BLaER1 treated with 17β-estradiol and CSF1 and Interleukin-3, amounts not matched to agents 10 nM and 100 nM (cell line): ENCODE measurements around the gene MAP2.

ENCODE experiments used
- H3K27ac ChIP-seq, 11 experiments: shearing (Covaris generic); formaldehyde crosslinking; 2 replicates each; pipeline ENCODE4 v1.8.1; 2022
- H3K27me3 ChIP-seq, 11 experiments: shearing (Covaris generic); formaldehyde crosslinking; 2 replicates each; pipeline ENCODE4 v1.8.1; 2022
- H3K36me3 ChIP-seq, 11 experiments: shearing (Covaris generic); formaldehyde crosslinking; 2 replicates each; pipeline ENCODE4 v1.8.1; 2022
- H3K4me1 ChIP-seq, 10 experiments: shearing (Covaris generic); formaldehyde crosslinking; 2 replicates each; pipeline ENCODE4 v1.8.1; 2022
- H3K4me2 ChIP-seq, 11 experiments: shearing (Covaris generic); formaldehyde crosslinking; 2 replicates each; pipeline ENCODE4 v1.8.1; 2022
- H3K4me3 ChIP-seq, 10 experiments: shearing (Covaris generic); formaldehyde crosslinking; 2 replicates each; pipeline ENCODE4 v1.8.1; 2022
- H3K9ac ChIP-seq, 11 experiments: shearing (Covaris generic); formaldehyde crosslinking; 2 replicates each; pipeline ENCODE4 v1.8.1; 2022
- H3K9me3 ChIP-seq, 11 experiments: shearing (Covaris generic); formaldehyde crosslinking; replicated peaks in 1 of 11; 2 replicates each; pipeline ENCODE4 v1.8.1; 2022
- H4K20me1 ChIP-seq, 11 experiments: shearing (Covaris generic); formaldehyde crosslinking; 2 replicates each; pipeline ENCODE4 v1.8.1; 2022
- Cebpa-rat ChIP-seq, 11 experiments: shearing (Covaris generic); IDR thresholded peaks; 2 replicates each; pipeline ENCODE4 v1.8.1; 2022

The MAP2 gene

DNA sequence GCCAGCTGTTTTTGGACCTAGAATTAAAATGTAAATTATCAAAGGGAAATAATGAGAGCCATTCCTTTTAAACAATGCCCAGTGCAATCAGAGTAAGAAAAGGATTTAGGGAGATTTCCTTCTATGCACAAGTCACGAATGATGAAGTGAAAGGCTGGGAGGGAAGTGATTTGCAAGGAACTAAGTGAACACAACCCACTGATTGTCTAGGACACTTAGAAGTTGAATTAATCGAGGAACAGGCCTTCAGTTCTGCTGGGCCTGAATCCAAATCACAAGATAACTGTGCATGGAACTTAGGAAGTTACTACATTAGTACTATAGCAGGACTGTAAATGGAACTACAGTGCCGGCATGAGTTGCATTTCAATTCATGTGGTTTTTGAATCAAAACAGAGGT lies 17.7 kb downstream of the MAP2 start:
- Histone ChIP-seq H3K9ac (no peak overlapping the region), H3K36me3 (no peaks in the 10 kb centered on the region), H4K20me1 (no peaks in the 10 kb centered on the region), H3K4me1 (peaks cover 0 to 10% (median 0%) of the 10 kb centered on the region in 10 experiments; a peak in 1 of 20 replicates), H3K27me3 (no peaks in the 10 kb centered on the region), H3K4me2 (no peak overlapping the region; a peak in 1 of 22 replicates), H3K27ac (no peak overlapping the region), H3K9me3 (no peaks in the 10 kb centered on the region), H3K4me3 (no peak overlapping the region)
- no peak for TF ChIP-seq Cebpa-rat (IDR thresholded peaks at IDR 0.05)

DNA sequence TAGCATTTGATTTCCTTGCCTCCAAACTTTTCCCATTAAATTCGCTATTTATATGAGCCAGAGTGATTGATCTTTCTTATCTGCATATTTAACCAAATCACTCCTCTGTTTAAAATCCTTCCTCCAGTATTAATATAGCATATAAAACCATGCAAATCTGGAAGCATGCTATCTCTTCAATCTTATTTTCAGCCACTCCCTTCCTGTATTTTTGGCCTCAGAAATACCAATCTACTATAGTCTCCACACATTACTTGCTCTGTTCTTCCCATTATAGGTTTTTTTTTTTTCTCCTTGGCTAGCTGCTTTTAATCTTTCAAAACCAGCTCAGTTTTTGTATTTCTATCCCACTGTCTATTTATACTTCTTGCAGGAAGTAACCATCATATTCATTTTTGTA lies 19.1 kb downstream of the MAP2 start:
- Histone ChIP-seq H3K9ac (no peak overlapping the region), H3K27ac (no peak overlapping the region), H3K4me1 (peaks cover 0 to 10% (median 0%) of the 10 kb centered on the region in 10 experiments; a peak in 1 of 20 replicates), H3K27me3 (no peaks in the 10 kb centered on the region), H3K9me3 (no peaks in the 10 kb centered on the region), H3K4me2 (no peak overlapping the region), H3K36me3 (no peaks in the 10 kb centered on the region), H4K20me1 (no peaks in the 10 kb centered on the region), H3K4me3 (no peak overlapping the region)
- TF ChIP-seq Cebpa-rat (IDR thresholded peaks at IDR 0.05): no peak

DNA sequence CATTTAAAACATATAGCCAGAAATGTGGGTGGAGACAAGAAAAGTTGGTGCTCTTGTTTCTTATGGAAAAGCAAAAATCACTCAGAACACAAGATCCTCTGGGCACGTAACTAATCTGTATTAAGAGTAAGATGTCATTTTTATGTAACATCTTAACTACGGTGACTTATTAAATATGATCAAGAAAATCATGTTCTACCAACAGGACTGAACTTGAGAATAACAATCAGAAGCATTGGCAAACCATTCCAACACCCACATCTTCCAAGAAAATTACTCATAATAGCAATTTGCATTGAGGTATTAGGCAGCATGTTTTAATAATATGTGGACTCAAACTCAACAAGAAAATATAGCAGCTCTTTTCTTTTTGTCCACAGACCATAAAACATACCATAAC lies 21.6 kb downstream of the MAP2 start:
- no peak for TF ChIP-seq Cebpa-rat (IDR thresholded peaks at IDR 0.05)
- Histone ChIP-seq H3K4me3 (no peak overlapping the region), H3K36me3 (no peaks in the 10 kb centered on the region), H3K27me3 (no peaks in the 10 kb centered on the region), H4K20me1 (no peaks in the 10 kb centered on the region), H3K9ac (no peak overlapping the region), H3K4me1 (peaks cover 0 to 10% (median 0%) of the 10 kb centered on the region in 10 experiments; a peak in 1 of 20 replicates), H3K4me2 (no peak overlapping the region), H3K27ac (no peak overlapping the region), H3K9me3 (no peaks in the 10 kb centered on the region)

DNA sequence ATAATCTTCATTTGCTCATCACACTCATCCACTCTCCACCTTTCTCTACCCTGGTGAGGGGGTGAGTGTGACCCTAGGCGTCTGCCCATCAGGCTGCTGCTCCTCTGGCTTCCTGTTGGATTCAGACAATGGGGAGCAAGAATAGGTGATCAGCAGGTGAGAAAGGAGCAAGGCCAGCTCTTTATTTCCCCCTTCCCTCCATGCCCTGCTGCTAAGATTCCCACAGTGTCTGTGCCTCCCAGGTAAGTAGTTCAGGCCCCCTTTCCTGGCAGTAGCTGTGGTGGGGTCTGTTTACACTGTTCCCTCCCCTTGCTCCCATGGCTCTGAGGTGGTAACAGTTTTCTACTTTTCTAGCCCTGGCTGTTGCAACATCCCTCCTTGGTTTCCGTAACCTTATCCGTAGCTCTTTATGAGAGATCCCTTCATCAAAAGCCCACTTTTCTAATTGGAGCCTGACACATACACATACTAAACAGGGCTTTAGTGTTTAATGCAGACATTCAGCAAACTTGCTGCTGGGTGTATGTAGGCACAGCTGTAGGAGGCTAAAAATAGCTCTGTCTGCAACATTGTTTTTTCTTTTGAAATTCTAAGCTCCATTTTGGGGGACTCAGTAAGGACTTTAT lies 27.5 kb downstream of the MAP2 start:
- Histone ChIP-seq H4K20me1 (no peaks in the 10 kb centered on the region), H3K27ac (peak overlapping the region in 2 of 11 experiments; percentile 26 to 38; a peak in 2 of 22 replicates), H3K9ac (0 out of 22 replicates have a peak overlapping the region, but pooled peaks of 1 of the 11 experiments have one; percentile 24), H3K36me3 (no peaks in the 10 kb centered on the region), H3K4me1 (peaks cover 0 to 9% (median 7%) of the 10 kb centered on the region in 10 experiments; a peak in 12 of 20 replicates), H3K27me3 (no peaks in the 10 kb centered on the region), H3K9me3 (0 out of 22 replicates have a peak, but pooled peaks cover 0 to 6% (median 0%) of the 10 kb centered on the region in 11 experiments), H3K4me3 (no peak overlapping the region), H3K4me2 (peak overlapping the region in 7 of 11 experiments; percentile 15 to 47 (median 37); a peak in 11 of 22 replicates)
- no peak for TF ChIP-seq Cebpa-rat (IDR thresholded peaks at IDR 0.05)

DNA sequence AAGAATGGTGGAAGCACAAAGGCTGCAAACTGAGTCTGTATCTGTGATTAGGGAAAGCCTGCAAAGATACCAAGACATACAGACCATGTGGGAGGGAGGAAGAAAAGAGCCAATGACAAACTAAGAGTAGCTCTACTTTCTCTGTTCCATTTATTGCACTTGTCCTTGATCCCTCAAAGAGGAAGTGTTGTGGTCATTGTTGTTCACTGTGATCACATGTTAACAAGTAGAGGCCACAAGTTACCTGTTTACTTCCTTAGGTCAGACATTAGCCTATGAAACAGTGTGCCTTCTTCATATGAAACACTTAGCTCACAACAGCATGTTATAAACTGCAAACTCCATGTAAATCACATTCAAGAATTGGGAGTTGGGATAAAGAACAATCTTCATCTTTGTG lies 32.6 kb downstream of the MAP2 start:
- Histone ChIP-seq H3K36me3 (no peaks in the 10 kb centered on the region), H3K27me3 (no peaks in the 10 kb centered on the region), H3K4me1 (peaks cover 0 to 4% (median 3%) of the 10 kb centered on the region in 10 experiments; a peak in 12 of 20 replicates), H4K20me1 (no peaks in the 10 kb centered on the region), H3K9me3 (0 out of 22 replicates have a peak, but pooled peaks cover 0 to 6% (median 0%) of the 10 kb centered on the region in 11 experiments), H3K4me3 (no peak overlapping the region), H3K9ac (no peak overlapping the region), H3K27ac (no peak overlapping the region), H3K4me2 (no peak overlapping the region)
- TF ChIP-seq Cebpa-rat (IDR thresholded peaks at IDR 0.05): no peak

DNA sequence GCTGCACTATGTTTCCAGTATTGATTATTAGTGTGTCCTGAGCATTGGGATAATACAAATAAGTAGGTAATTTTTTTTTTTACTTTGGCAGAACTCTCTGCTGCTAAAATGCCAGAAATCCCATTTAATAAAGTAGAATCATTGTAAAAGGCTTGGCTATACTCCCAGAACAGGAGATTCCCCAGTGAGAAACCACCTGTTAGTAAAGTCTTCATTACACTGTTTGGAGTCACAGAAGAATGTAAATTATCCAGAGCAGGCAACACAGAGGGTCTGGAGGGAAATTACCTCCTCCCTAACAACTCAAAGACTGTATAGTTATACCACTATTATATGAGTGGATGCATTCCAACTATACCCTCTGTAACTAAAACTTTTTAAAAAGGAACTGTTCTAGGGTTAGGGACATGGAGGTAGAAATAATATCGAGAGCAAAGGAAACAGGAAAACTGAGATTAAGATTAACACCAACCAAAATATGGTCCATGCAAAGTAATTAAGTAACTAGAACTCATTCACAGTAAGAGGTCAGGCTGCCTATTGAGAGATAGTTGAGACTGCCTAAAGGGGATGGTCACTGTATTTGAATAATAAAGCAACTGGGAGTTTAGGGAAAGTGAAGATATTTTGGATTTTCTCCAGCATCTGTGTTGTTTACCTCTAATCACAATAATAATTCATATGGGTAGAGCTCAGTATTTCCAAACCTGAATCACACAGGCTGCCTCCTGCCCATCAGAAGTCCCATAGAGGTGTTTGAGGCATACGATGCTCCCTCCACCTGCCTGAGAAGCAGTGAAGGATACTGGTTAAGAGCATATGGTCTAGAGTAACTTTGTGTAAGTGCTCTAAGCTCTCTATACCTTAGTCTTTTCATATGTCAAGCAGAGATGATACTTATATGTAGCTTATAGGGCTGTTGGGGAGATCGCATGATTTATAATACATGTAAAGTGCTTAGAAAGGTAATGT lies 34.4 kb downstream of the MAP2 start:
- no peak overlapping the region for H3K9ac ChIP-seq
- no peak for TF ChIP-seq Cebpa-rat (IDR thresholded peaks at IDR 0.05)
- H3K9me3 ChIP-seq: 0 out of 22 replicates have a peak, but pooled peaks cover 0 to 6% (median 0%) of the 10 kb centered on the region in 11 experiments
- H3K4me3 ChIP-seq: no peak overlapping the region
- H3K36me3 ChIP-seq: no peaks in the 10 kb centered on the region
- no peaks in the 10 kb centered on the region for H3K27me3 ChIP-seq
- H3K4me2 ChIP-seq: no peak overlapping the region
- no peak overlapping the region for H3K27ac ChIP-seq
- no peaks in the 10 kb centered on the region for H4K20me1 ChIP-seq
- peaks cover 0 to 8% (median 5%) of the 10 kb centered on the region in 10 experiments; a peak in 9 of 20 replicates for H3K4me1 ChIP-seq

DNA sequence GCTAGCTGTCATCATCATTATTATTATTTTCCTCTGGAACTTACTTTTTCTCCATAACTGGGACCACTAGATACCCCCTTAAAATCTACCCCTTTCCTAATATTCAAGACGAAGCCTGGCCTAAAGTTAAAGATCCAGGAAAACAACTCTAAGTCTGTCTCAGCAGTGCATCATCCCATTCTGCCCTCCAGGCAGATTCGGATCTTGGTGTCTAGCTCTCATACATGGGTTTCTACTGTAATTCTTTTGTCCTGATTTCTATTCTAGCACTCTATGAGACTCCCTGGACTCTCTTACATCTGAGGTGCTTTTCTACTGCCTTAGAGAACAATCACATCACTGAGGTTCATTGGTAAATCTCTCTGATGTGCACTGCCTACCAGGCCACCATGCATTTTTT lies 35.5 kb downstream of the MAP2 start:
- Histone ChIP-seq H3K27ac (no peak overlapping the region), H3K36me3 (no peaks in the 10 kb centered on the region), H3K4me1 (peaks cover 0 to 14% (median 8%) of the 10 kb centered on the region in 10 experiments; a peak in 9 of 20 replicates), H3K4me3 (no peak overlapping the region), H4K20me1 (no peaks in the 10 kb centered on the region), H3K4me2 (no peak overlapping the region), H3K9me3 (no peaks in the 10 kb centered on the region), H3K27me3 (no peaks in the 10 kb centered on the region), H3K9ac (no peak overlapping the region)
- TF ChIP-seq Cebpa-rat (IDR thresholded peaks at IDR 0.05): no peak

DNA sequence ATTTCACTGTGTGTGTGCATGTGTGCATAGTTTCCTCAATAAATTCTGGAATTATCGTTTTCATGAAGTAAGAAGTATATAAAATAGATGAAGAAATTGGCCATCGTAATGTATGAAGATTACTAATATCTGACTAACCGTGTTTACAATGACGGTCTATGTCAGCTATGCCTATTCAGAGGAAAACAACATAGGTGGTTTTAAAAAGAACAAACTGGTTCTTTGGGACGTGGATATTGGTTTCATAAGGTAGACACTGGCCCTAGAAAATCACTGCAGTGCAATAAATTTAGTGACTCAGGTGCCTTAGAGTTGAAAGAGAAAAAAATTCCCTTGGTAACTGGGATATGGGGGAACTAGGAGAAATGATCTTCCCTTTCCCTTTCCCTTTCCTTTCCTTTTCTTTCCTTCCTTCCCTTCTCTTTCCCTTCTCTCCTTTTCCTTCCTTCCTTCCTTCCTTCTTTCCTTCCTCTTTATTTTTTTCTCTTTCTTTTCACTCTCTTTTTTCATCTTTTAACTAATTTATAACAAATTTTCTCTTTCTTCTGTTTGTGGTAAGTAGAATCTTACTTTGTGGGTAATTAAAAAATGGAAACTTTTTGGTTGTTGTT lies 36.4 kb downstream of the MAP2 start:
- no peak overlapping the region for H3K4me3 ChIP-seq

DNA sequence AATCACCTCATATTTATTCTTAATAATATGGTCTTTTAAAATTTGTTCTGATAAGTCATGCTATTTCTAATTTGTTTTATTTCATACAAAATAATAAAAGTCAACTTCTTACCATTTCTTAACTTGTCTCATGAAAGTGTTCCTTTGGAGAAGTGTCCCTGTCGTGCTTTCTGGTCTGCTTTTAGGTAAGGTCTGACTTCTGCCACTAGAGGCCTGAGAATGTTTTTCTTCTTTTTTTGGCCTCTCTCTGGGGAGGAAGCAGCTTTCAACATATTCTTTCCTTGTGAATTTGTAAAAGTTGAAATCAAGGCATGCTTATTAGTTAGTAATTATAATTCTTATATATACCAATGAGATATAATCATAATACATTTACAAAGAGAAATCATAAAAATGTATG lies 39.4 kb downstream of the MAP2 start:
- Histone ChIP-seq H3K4me2 (peak overlapping the region in 7 of 11 experiments; percentile 6 to 58 (median 19); a peak in 8 of 22 replicates), H3K9ac (no peak overlapping the region), H3K27ac (no peak overlapping the region), H3K4me3 (no peak overlapping the region), H4K20me1 (no peaks in the 10 kb centered on the region), H3K27me3 (no peaks in the 10 kb centered on the region), H3K9me3 (no peaks in the 10 kb centered on the region; a peak in 1 of 22 replicates), H3K36me3 (no peaks in the 10 kb centered on the region), H3K4me1 (peaks cover 0 to 14% (median 8%) of the 10 kb centered on the region in 10 experiments; a peak in 9 of 20 replicates)
- TF ChIP-seq Cebpa-rat (IDR thresholded peaks at IDR 0.05): no peak

More for the DNA sequence above, 36.4 kb downstream of the MAP2 start:
- H3K4me1 ChIP-seq: peaks cover 0 to 14% (median 8%) of the 10 kb centered on the region in 10 experiments; a peak in 9 of 20 replicates
- H3K9me3 ChIP-seq: no peaks in the 10 kb centered on the region
- no peaks in the 10 kb centered on the region for H4K20me1 ChIP-seq
- no peak overlapping the region for H3K4me2 ChIP-seq
- no peak for TF ChIP-seq Cebpa-rat (IDR thresholded peaks at IDR 0.05)
- no peaks in the 10 kb centered on the region for H3K36me3 ChIP-seq
- H3K9ac ChIP-seq: no peak overlapping the region
- no peak overlapping the region for H3K27ac ChIP-seq
- no peaks in the 10 kb centered on the region for H3K27me3 ChIP-seq
